GM18951 (cell line): Measurements from ENCODE around the gene NIPA2.
"Not testable (repeated sequence)": the region's sequence is repeated elsewhere in the genome, so short reads cannot be mapped to it uniquely, and the experiment has no call there.

Experiments
- POLR2A ChIP-seq: IDR thresholded peaks from 4 replicates; pipeline ENCODE4 v1.6.1; 2011; ENCODE audit warnings: mild to moderate bottlenecking; ENCODE audit not compliant: insufficient read length, insufficient read depth; ENCODE audit errors: extremely low read depth
- in situ Hi-C: fragments of 300-500 bp; cut with MboI; formaldehyde crosslinking; loops from one replicate; pipeline ENCODE4 v1.12.0; 2022; ENCODE audit warnings: low sequenced_read_pairs, mixed read lengths, inconsistent platforms; ENCODE audit not compliant: unreplicated experiment

Gene NIPA2

GRCh38 chr15:22838292-22839042, at the start of gene NIPA2:
NIPA2 (plus strand) TSS chr15:22838666; CDS start chr15:22851732, 13,066 bp downstream.
- TF ChIP-seq POLR2A = peak; percentile 92
- in situ Hi-C loops = no loop called here

DNA sequence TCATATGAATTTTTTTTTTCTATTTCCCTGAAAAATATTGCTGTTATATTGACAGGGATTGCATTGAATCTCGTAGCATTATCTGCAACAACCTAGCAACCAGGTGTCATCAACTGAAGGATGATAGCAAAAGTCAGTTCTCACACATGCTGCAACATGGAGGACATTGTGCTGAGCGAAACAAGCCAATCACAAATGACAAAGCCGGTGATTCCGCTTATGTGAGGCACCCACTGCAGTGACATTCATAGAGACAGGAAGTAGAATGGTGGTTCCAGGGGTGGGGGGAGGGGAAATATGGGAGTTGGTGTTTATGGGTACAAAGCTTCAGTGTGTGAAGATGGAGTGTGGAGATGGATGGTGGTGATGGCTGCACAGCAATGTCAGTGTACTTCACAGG, 44.4 kb upstream of the NIPA2 start:
- in situ Hi-C loops = no loop called here
- TF ChIP-seq POLR2A = no peak

DNA sequence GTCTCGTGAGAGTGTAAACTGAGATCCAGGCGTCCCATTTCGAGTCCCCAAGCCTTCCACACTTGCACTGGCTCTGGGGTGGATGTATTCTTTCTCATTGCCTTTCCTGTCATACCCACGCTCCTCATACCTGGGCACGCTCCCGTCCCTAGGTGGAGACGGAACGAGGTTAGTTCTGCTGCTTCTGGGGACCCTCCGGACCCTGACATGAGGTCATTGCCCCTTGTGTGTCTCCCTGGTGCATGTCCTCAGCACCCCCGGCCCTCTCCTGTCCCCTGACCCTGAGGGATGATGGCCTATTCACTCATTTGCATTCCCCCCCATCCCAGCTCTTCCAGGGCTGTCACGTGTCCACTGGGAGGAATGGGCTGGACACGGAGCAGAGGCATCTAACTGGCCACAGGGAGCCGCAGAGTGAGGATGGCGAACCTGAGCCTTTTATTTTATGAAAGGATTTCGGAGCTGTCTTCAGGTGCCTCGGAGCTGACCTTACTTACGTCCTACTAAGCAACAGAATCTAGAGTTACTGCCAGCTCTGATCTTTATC, 43.8 kb upstream of the NIPA2 start:
- in situ Hi-C loops = no loop called here

DNA sequence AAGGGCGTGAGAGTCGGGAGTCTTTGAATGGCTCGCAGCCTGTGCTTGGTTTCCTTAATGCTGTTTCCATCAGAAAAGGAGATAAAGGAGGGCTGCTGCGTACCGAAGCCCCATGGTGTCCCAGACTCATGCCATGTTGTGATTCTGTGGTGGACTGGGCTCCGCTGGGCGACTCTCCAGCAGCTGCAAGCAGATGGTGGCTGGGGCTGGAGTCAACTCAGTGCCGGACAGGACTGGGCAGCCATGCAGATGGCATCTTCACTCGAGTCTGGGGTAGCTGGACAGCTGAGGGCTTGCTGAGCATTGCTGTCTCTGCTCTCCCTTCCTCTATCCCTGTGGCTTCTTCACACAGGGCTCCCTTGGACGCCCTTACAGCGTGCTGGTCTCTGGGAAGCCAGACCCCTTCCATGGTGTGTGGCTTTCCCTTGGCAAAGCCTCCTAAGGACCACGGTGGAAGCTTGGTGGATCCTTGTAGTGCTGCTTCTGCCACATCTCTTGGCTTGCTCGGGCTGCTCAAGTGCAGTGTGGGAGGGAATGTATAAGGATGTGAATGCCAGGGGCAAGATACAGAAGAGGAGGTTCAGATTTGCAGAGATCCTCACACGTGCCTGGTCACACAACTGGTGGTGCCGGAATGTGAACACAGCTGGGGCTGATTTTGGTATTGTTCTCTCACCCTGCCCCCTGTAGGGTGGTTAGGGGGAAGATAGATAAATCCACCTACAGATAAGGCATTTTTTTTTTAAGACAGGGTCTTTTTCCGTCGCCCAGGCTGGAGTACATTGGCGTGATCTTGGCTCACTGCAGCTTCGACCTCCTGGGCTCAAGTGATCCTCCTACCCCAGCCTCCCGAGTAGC, 43.0 kb upstream of the NIPA2 start:
- TF ChIP-seq POLR2A = no peak
- in situ Hi-C loops = no loop called here

More for the DNA sequence above, 43.8 kb upstream of the NIPA2 start:
- TF ChIP-seq POLR2A = no peak

DNA sequence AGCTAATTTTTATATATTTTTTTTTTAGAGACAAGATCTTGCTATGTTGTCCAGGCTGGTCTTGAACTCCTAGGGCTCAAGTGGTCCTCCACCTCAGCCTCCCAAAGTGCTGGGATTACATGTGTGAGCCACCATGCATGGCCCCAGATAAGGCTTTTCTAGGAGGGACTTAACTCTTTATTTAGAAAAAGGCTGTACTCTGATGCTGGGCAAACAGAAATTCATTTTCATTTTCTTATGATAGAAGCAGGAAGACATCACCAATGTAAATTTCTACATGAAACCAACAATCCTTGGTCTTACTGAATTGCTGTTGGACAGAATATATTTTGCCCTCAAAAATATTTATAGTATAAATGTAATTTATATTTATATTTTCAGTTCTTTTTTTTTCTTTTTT, 42.4 kb upstream of the NIPA2 start:
- in situ Hi-C loops = no loop called here
- TF ChIP-seq POLR2A = no peak

DNA sequence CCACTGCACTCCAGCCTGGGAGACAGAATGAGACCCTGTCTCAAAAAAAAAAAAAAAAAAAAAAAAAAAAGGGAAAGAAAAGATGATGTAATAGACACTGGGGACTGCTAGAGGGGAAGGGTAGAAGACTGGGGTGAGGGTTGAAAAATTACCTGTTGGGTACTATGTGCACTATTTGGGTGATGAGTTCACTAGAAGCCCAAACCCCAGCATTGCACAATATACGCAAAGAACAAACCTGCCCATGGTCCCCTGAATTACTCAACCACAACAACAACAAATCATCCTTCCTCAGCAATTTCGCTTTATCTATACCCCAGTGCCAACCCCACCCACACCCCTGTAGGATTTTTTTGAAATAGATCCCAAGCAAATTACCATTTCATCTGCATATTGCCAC, 38.6 kb upstream of the NIPA2 start:
- no peak for TF ChIP-seq POLR2A
- in situ Hi-C loops = no loop called here

GRCh38 chr15:22803006-22803405, 35.5 kb upstream of the NIPA2 start:
- in situ Hi-C loops = not testable (repeated sequence)

- no peak for TF ChIP-seq POLR2A
- in situ Hi-C loops = no loop called here
Measured at GRCh38 chr15:22806156-22806555, 32.3 kb upstream of the NIPA2 start.

- in situ Hi-C loops = no loop called here
- no peak for TF ChIP-seq POLR2A
Measured at GRCh38 chr15:22806664-22807063, 31.8 kb upstream of the NIPA2 start.

- in situ Hi-C loops = not testable (repeated sequence)
Measured at GRCh38 chr15:22807831-22808230, 30.6 kb upstream of the NIPA2 start.

- in situ Hi-C loops = no loop called here
- no peak for TF ChIP-seq POLR2A
Measured at GRCh38 chr15:22808240-22808639, 30.2 kb upstream of the NIPA2 start.

GRCh38 chr15:22808761-22809280, 29.6 kb upstream of the NIPA2 start:
- in situ Hi-C loops = no loop called here
- TF ChIP-seq POLR2A = no peak

DNA sequence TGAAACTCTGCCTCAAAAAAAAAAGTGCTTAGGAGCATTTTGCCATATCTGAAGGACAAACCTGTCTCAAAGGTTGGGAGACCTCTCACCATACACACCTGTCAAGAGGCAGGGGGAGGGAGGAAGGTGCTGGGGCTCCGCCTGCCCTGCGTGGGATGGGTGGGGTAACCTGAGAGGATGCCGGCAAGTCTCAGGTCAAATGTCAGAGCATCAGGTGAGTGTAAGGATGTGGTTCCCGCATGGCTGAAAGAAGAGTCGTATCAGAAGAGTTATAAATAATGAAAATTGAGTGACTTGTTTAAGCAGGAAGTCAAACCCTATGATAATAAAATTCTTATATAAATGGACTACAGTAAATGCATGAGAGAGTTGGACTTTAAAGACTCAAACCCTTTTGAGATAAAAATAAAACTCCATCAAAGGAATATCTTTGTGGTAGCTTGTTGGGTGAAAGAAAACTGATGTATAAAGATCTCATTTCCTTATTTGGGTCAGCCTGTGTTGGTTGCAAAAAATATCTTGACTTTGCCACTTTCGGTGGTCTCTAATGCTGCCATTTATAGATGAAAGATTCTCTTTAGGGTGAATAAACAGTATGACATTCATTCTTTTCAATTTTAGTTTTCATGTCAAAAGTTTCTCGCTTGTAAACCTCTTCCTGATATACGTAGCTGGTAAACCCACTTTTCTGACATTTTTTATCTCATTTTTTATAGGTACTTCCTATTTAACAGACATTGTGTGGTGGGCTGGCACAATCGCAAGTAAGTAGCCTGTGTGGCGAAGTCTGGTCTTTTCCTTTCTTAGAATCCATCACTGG, 28.2 kb upstream of the NIPA2 start:
- TF ChIP-seq POLR2A = no peak
- in situ Hi-C loops = no loop called here
